ENCODE results near the gene BDH1. TPM values are rescaled to one million over a fixed set of nuclear protein-coding genes. Genes with fewer than 3 reads are reported as not detected.

The BDH1 gene
- total RNA-seq, 1 experiment from 2014 or later: 0.74 TPM

- no peak for DNase-seq (ENCODE audit: extremely low read depth, low read depth)
These were observed 3.6 kb downstream of the BDH1 start for GRCh38 chr3:197552198-197552597.

GRCh38 chr3:197550489-197550888 is 5.3 kb downstream of the BDH1 start:
- no peak for DNase-seq (ENCODE audit: extremely low read depth, low read depth)

GRCh38 chr3:197549261-197549885 is 6.4 kb downstream of the BDH1 start:
- DNase-seq (ENCODE audit: extremely low read depth, low read depth): no peak

GRCh38 chr3:197547306-197548011 is 8.3 kb downstream of the BDH1 start:
- DNase-seq (ENCODE audit: extremely low read depth, low read depth): no peak

GRCh38 chr3:197546307-197547085 is 9.3 kb downstream of the BDH1 start:
- no peak for DNase-seq (ENCODE audit: extremely low read depth, low read depth)

- DNase-seq (ENCODE audit: extremely low read depth, low read depth): no peak
These were observed 10.2 kb downstream of the BDH1 start for GRCh38 chr3:197545571-197545970.

- DNase-seq (ENCODE audit: extremely low read depth, low read depth): no peak
These were observed 10.7 kb downstream of the BDH1 start for GRCh38 chr3:197545101-197545500.

- no peak for DNase-seq (ENCODE audit: extremely low read depth, low read depth)
These were observed 12.9 kb downstream of the BDH1 start for GRCh38 chr3:197542741-197543454.

- no peak for DNase-seq (ENCODE audit: extremely low read depth, low read depth)
These were observed 13.8 kb downstream of the BDH1 start for GRCh38 chr3:197541756-197542539.

GRCh38 chr3:197540961-197541377 is 14.8 kb downstream of the BDH1 start:
- DNase-seq (ENCODE audit: extremely low read depth, low read depth): no peak

GRCh38 chr3:197539651-197540051 is 16.1 kb downstream of the BDH1 start:
- DNase-seq (ENCODE audit: extremely low read depth, low read depth): no peak

- DNase-seq (ENCODE audit: extremely low read depth, low read depth): no peak
These were observed 21.6 kb downstream of the BDH1 start for GRCh38 chr3:197533927-197534725.

GRCh38 chr3:197533396-197533795 is 22.4 kb downstream of the BDH1 start:
- no peak for DNase-seq (ENCODE audit: extremely low read depth, low read depth)

- no peak for DNase-seq (ENCODE audit: extremely low read depth, low read depth)
These were observed 23.4 kb downstream of the BDH1 start for GRCh38 chr3:197532388-197532787.

GRCh38 chr3:197528190-197528589 is 27.6 kb downstream of the BDH1 start:
- DNase-seq (ENCODE audit: extremely low read depth, low read depth): no peak

- no peak for DNase-seq (ENCODE audit: extremely low read depth, low read depth)
These were observed 28.2 kb downstream of the BDH1 start for GRCh38 chr3:197527569-197527968.

GRCh38 chr3:197525706-197526105 is 30.1 kb downstream of the BDH1 start:
- no peak for DNase-seq (ENCODE audit: extremely low read depth, low read depth)

GRCh38 chr3:197524128-197524527 is 31.6 kb downstream of the BDH1 start:
- DNase-seq (ENCODE audit: extremely low read depth, low read depth): no peak

GRCh38 chr3:197523526-197523925 is 32.2 kb downstream of the BDH1 start:
- no peak for DNase-seq (ENCODE audit: extremely low read depth, low read depth)

Data from NCI-H460 (cell line).